Cardiac muscle cell (in vitro differentiated cells and primary cell): ENCODE measurements around the gene NUBP2. TPM values are rescaled to one million over a fixed set of nuclear protein-coding genes. Genes with fewer than 3 reads are reported as not detected.

Experiments used
- DNase-seq, 2 donors: peaks; one replicate each; pipeline versions ENCODE4 v3.0.0 to v3.0.0-alpha.2; 2010 to 2017; ENCODE audit warnings: low read depth in 1 of 2, low spot score in 1 of 2
- H3K27ac ChIP-seq: fragments of 200-600 bp; sonication (generic); 2 replicates; pipeline ENCODE4 v1.5.1; 2016
- H3K27me3 ChIP-seq: fragments of 200-600 bp; sonication (generic); 2 replicates; pipeline ENCODE4 v1.6.0; 2016; ENCODE audit warnings: control low read depth
- H3K36me3 ChIP-seq: fragments of 200-600 bp; sonication (generic); 2 replicates; pipeline ENCODE4 v1.5.1; 2016; ENCODE audit warnings: control low read depth
- H3K4me1 ChIP-seq: fragments of 200-600 bp; sonication (generic); 2 replicates; pipeline ENCODE4 v1.8.1; 2017; ENCODE audit warnings: low read depth, mild to moderate bottlenecking, mixed run types
- H3K4me3 ChIP-seq: fragments of 200-600 bp; sonication (generic); 2 replicates; pipeline ENCODE4 v1.5.1; 2016; ENCODE audit warnings: mild to moderate bottlenecking
- H3K9me3 ChIP-seq: fragments of 200-600 bp; sonication (generic); 2 replicates; pipeline ENCODE4 v1.5.1; 2017; ENCODE audit warnings: low read depth, mild to moderate bottlenecking, control low read depth
- CTCF ChIP-seq: IDR thresholded peaks from 2 replicates; pipeline ENCODE4 v1.5.1; 2012; ENCODE audit warnings: low read depth, mild to moderate bottlenecking, low read length
- polyA plus RNA-seq: library from polyadenylated mRNA; unstranded; fragments of >200 nt; fragmentation: Nextera tagmentation; extraction: Ambion mirVana; gene quantifications from 2 replicates; pipeline ENCODE4 v1.2.1, GENCODE V29; 2016
- total RNA-seq: library from RNA; depleted of rRNA; stranded (reverse); fragments of >200 nt; gene quantifications from 2 replicates; pipeline ENCODE4 v1.2.3, GENCODE V29; 2016

Gene NUBP2
- total and polyA plus RNA-seq, 2 experiments from 2014 or later: 138 to 151 TPM

GRCh38 chr16:1820096-1820945 lies 37.6 kb downstream of the NUBP2 start:
- no peaks in the 10 kb centered on the region for H3K9me3 ChIP-seq
- H3K27me3 ChIP-seq: no peaks in the 10 kb centered on the region
- H3K4me3 ChIP-seq: no peak overlapping the region
- H3K27ac ChIP-seq: no peak overlapping the region
- H3K4me1 ChIP-seq: no peaks in the 10 kb centered on the region
- TF ChIP-seq CTCF: no peak
- DNase-seq: no peak
- peaks cover 20% of the 10 kb centered on the region for H3K36me3 ChIP-seq

GRCh38 chr16:1820946-1821290 lies 38.2 kb downstream of the NUBP2 start:
- H3K36me3 ChIP-seq: peaks cover 17% of the 10 kb centered on the region
- no peak for DNase-seq
- no peaks in the 10 kb centered on the region for H3K27me3 ChIP-seq
- peaks cover 3% of the 10 kb centered on the region for H3K4me1 ChIP-seq
- no peak for TF ChIP-seq CTCF
- no peak overlapping the region for H3K4me3 ChIP-seq
- no peak overlapping the region for H3K27ac ChIP-seq
- no peaks in the 10 kb centered on the region for H3K9me3 ChIP-seq

- H3K36me3 ChIP-seq: peaks cover 9% of the 10 kb centered on the region
- H3K4me3 ChIP-seq: no peak overlapping the region
- H3K4me1 ChIP-seq: peaks cover 3% of the 10 kb centered on the region
- H3K9me3 ChIP-seq: no peaks in the 10 kb centered on the region
- TF ChIP-seq CTCF: no peak
- DNase-seq: no peak
- no peaks in the 10 kb centered on the region for H3K27me3 ChIP-seq
- H3K27ac ChIP-seq: no peak overlapping the region
Measured at GRCh38 chr16:1821861-1822611, 39.3 kb downstream of the NUBP2 start.

GRCh38 chr16:1822801-1823200 lies 40.0 kb downstream of the NUBP2 start:
- Histone ChIP-seq H3K27me3 (no peaks in the 10 kb centered on the region), H3K4me3 (no peak overlapping the region), H3K9me3 (no peaks in the 10 kb centered on the region), H3K4me1 (peaks cover 5% of the 10 kb centered on the region), H3K27ac (no peak overlapping the region), H3K36me3 (peaks cover 9% of the 10 kb centered on the region)
- no peak for TF ChIP-seq CTCF
- DNase-seq: no peak

GRCh38 chr16:1823821-1824220 lies 41.1 kb downstream of the NUBP2 start:
- peak; percentile 35 for TF ChIP-seq CTCF
- DNase-seq: peak; percentile 58 to 70
- H3K4me3 ChIP-seq: no peak overlapping the region

More at GRCh38 chr16:1823821-1824220, 41.1 kb downstream of the NUBP2 start:
- Histone ChIP-seq H3K36me3 (peaks cover 9% of the 10 kb centered on the region), H3K9me3 (no peaks in the 10 kb centered on the region), H3K27ac (no peak overlapping the region), H3K4me1 (peaks cover 14% of the 10 kb centered on the region), H3K27me3 (no peaks in the 10 kb centered on the region)
